ENCODE data around the gene SETD2.

The SETD2 gene

DNA sequence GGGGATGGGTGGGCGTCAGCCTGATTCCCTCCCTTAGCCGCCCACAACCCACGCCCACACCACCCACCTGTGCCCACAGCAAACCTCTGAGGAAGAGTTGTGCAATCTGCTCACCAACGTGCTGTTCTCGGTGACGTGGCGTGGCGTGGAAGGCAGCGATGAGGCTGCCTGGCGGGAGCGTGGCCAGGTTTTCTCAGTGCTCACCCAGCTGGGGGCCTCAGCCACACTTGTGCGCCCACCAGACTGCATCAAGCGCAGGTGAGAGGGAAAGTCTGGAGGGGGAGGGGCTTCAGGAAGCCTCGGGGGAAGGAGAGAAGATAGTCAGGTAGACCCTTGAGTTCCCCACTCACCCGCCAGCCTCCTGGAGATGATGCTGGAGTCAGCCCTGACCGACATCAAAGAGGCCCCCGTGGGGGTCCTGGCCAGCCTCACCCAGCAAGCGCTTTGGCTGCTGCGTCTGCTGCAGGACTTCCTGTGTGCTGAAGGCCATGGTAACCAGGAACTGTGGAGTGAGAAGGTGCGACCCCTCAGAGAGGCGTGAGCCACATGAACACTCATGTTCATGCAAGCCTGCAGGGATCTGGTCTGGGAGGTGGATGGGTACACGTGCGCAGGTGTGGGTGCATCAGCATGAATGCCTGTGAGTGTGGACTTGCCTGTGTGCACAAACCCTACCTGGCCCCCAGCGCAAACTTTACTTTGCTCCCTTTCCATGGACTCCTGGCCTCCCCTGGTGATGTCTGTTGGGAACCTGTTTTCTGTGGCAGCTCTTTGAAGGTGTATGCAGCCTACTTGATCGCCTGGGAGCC lies 162.8 kb downstream of the SETD2 start:
- Histone ChIP-seq H3K36me3 (ENCODE audit: insufficient read depth, low read length) (peaks cover 31% of the 10 kb centered on the region), H3K27me3 (ENCODE audit: control insufficient read depth in 1 of 2, insufficient read depth in 2 of 2, low read length in 2 of 2) (no peaks in the 10 kb centered on the region), H3K9me3 (ENCODE audit: low read length) (no peaks in the 10 kb centered on the region), H3K4me3 (ENCODE audit: low read depth in 1 of 2, low read length in 2 of 2) (no peak overlapping the region), H3K27ac (ENCODE audit: low read depth, low read length) (no peak overlapping the region), H3K9ac (ENCODE audit: low read length) (no peak overlapping the region), H3K4me1 (ENCODE audit: insufficient read depth, low read length) (no peaks in the 10 kb centered on the region)

- Histone ChIP-seq H3K4me1 (ENCODE audit: insufficient read depth, low read length) (no peaks in the 10 kb centered on the region), H3K27me3 (ENCODE audit: control insufficient read depth in 1 of 2, insufficient read depth in 2 of 2, low read length in 2 of 2) (no peaks in the 10 kb centered on the region), H3K9ac (ENCODE audit: low read length) (no peak overlapping the region), H3K36me3 (ENCODE audit: insufficient read depth, low read length) (peaks cover 31% of the 10 kb centered on the region), H3K4me3 (ENCODE audit: low read depth in 1 of 2, low read length in 2 of 2) (no peak overlapping the region), H3K9me3 (ENCODE audit: low read length) (no peaks in the 10 kb centered on the region), H3K27ac (ENCODE audit: low read depth, low read length) (no peak overlapping the region)
Measured at GRCh38 chr3:47000198-47000815, 163.6 kb downstream of the SETD2 start.

GRCh38 chr3:46999516-47000197 lies 164.3 kb downstream of the SETD2 start:
- no peaks in the 10 kb centered on the region for H3K27me3 ChIP-seq (ENCODE audit: control insufficient read depth in 1 of 2, insufficient read depth in 2 of 2, low read length in 2 of 2)
- H3K4me3 ChIP-seq (ENCODE audit: low read depth in 1 of 2, low read length in 2 of 2): no peak overlapping the region
- no peak overlapping the region for H3K27ac ChIP-seq (ENCODE audit: low read depth, low read length)
- no peak overlapping the region for H3K9ac ChIP-seq (ENCODE audit: low read length)
- no peaks in the 10 kb centered on the region for H3K4me1 ChIP-seq (ENCODE audit: insufficient read depth, low read length)
- peaks cover 31% of the 10 kb centered on the region for H3K36me3 ChIP-seq (ENCODE audit: insufficient read depth, low read length)
- H3K9me3 ChIP-seq (ENCODE audit: low read length): no peaks in the 10 kb centered on the region

GRCh38 chr3:46998852-46999515 lies 164.9 kb downstream of the SETD2 start:
- Histone ChIP-seq H3K36me3 (ENCODE audit: insufficient read depth, low read length) (peaks cover 24% of the 10 kb centered on the region), H3K27me3 (ENCODE audit: control insufficient read depth in 1 of 2, insufficient read depth in 2 of 2, low read length in 2 of 2) (no peaks in the 10 kb centered on the region), H3K4me1 (ENCODE audit: insufficient read depth, low read length) (no peaks in the 10 kb centered on the region)

DNA sequence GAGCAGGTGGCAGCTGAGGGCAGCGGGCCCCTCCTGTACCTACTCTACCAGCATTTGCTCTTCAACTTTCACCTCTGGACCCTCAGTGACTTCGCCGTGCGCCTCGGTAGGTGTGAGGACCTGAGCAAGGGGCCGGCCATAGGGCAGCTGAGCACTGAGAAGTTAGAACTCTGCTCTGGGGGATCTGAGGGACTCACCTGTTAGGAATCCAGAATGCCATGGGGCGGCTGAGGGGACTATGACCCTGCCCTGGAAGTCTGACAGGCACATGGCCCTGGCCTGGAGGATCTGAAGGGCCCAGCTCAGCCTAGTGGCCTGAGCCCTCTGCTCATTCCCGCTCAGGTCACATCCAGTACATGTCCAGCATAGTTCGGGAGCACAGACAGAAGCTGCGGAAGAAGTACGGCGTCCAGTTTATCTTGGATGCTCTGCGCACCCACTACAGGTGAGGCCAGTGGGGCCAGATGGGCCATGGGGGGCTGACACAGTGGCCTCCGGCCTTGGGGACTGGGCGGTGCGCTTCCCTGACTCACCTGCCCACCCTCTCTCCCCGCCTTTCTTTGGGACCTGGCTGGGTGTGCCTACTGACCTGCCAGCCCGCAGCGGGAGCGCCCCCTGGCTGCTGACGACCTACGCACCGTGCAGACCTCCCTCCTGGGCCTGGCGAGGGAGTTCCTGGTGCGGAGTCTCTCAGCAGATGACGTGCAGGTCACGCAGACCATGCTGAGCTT lies 165.6 kb downstream of the SETD2 start:
- Histone ChIP-seq H3K27me3 (ENCODE audit: control insufficient read depth in 1 of 2, insufficient read depth in 2 of 2, low read length in 2 of 2) (no peaks in the 10 kb centered on the region), H3K9me3 (ENCODE audit: low read length) (no peaks in the 10 kb centered on the region), H3K27ac (ENCODE audit: low read depth, low read length) (no peak overlapping the region), H3K9ac (ENCODE audit: low read length) (no peak overlapping the region), H3K4me3 (ENCODE audit: low read depth in 1 of 2, low read length in 2 of 2) (no peak overlapping the region), H3K36me3 (ENCODE audit: insufficient read depth, low read length) (peaks cover 17% of the 10 kb centered on the region), H3K4me1 (ENCODE audit: insufficient read depth, low read length) (no peaks in the 10 kb centered on the region)

More at GRCh38 chr3:46998852-46999515, 164.9 kb downstream of the SETD2 start:
- no peaks in the 10 kb centered on the region for H3K9me3 ChIP-seq (ENCODE audit: low read length)
- no peak overlapping the region for H3K27ac ChIP-seq (ENCODE audit: low read depth, low read length)
- no peak overlapping the region for H3K9ac ChIP-seq (ENCODE audit: low read length)
- no peak overlapping the region for H3K4me3 ChIP-seq (ENCODE audit: low read depth in 1 of 2, low read length in 2 of 2)

DNA sequence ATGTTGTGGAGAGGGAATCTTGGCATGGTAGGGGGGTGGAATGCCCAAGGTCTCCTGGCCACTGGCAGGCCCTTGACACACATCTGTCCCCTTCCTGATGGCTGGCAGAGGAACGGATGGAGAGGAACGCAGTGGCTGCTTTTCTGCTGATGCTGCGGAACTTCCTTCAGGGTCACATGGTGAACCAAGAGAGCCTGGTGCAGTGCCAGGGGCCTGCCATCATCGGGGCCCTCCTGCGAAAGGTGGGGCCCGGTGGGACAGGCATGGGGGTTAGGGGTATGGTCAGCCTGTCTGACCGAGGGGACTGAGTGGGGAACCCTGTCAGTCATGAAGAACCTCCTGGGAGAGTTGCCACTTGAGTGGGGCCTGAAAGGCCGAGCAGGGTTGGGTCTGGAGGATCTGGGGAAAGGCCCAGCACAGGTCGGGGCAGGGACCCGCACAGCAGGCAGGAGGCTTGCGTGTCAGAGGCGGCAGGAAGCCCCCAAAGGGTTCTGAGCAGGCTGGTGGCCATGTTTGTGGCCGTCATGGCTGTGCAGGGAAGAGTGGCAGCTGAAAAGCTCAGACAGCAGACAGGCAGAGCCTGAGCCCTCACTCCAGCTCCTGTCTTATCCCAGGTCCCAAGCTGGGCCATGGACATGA lies 166.3 kb downstream of the SETD2 start:
- no peak overlapping the region for H3K4me3 ChIP-seq (ENCODE audit: low read depth in 1 of 2, low read length in 2 of 2)
- H3K9me3 ChIP-seq (ENCODE audit: low read length): no peaks in the 10 kb centered on the region
- H3K9ac ChIP-seq (ENCODE audit: low read length): no peak overlapping the region
- peaks cover 10% of the 10 kb centered on the region for H3K36me3 ChIP-seq (ENCODE audit: insufficient read depth, low read length)
- H3K27ac ChIP-seq (ENCODE audit: low read depth, low read length): no peak overlapping the region
- no peaks in the 10 kb centered on the region for H3K4me1 ChIP-seq (ENCODE audit: insufficient read depth, low read length)
- H3K27me3 ChIP-seq (ENCODE audit: control insufficient read depth in 1 of 2, insufficient read depth in 2 of 2, low read length in 2 of 2): no peaks in the 10 kb centered on the region

- Histone ChIP-seq H3K4me1 (ENCODE audit: insufficient read depth, low read length) (no peaks in the 10 kb centered on the region), H3K4me3 (ENCODE audit: low read depth in 1 of 2, low read length in 2 of 2) (no peak overlapping the region), H3K27me3 (ENCODE audit: control insufficient read depth in 1 of 2, insufficient read depth in 2 of 2, low read length in 2 of 2) (no peaks in the 10 kb centered on the region), H3K36me3 (ENCODE audit: insufficient read depth, low read length) (peaks cover 9% of the 10 kb centered on the region), H3K27ac (ENCODE audit: low read depth, low read length) (no peak overlapping the region), H3K9me3 (ENCODE audit: low read length) (no peaks in the 10 kb centered on the region), H3K9ac (ENCODE audit: low read length) (no peak overlapping the region)
Measured at GRCh38 chr3:46996689-46997452, 167.0 kb downstream of the SETD2 start.

DNA sequence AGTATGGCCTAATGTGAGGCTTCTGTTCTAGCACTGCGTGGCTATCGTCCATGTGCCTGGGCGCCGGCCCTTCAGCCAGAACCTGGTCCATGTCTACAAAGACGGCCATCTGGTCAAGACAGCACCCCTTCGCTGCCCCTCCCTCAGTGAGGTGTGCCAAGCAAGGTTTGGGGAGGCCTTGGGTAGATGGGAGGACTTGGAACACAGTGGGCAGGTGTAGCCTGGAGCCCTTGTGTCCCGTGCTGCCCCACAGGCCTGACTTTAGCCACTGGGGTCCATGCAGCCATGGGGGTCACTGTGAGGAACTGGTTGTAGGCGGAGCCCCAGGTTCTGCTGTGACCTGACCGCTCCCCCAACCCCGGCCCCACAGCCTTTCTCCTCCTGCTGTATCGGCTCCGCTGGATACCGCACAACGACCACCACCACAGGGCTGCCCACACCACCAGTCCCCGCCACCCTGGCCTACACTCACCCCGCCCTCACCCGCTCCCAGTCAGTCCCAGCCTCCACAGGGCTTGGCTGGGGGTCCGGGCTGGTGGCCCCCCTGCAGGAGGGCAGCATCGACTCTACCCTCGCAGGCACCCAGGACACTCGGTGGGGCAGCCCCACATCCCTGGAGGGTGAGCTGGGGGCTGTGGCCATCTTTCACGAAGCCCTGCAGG lies 167.9 kb downstream of the SETD2 start:
- peaks cover 9% of the 10 kb centered on the region for H3K36me3 ChIP-seq (ENCODE audit: insufficient read depth, low read length)
- no peaks in the 10 kb centered on the region for H3K9me3 ChIP-seq (ENCODE audit: low read length)
- no peak overlapping the region for H3K27ac ChIP-seq (ENCODE audit: low read depth, low read length)
- no peaks in the 10 kb centered on the region for H3K27me3 ChIP-seq (ENCODE audit: control insufficient read depth in 1 of 2, insufficient read depth in 2 of 2, low read length in 2 of 2)
- H3K4me1 ChIP-seq (ENCODE audit: insufficient read depth, low read length): no peaks in the 10 kb centered on the region
- H3K9ac ChIP-seq (ENCODE audit: low read length): no peak overlapping the region
- no peak overlapping the region for H3K4me3 ChIP-seq (ENCODE audit: low read depth in 1 of 2, low read length in 2 of 2)

- H3K27ac ChIP-seq (ENCODE audit: low read depth, low read length): no peak overlapping the region
- no peak overlapping the region for H3K4me3 ChIP-seq (ENCODE audit: low read depth in 1 of 2, low read length in 2 of 2)
- no peaks in the 10 kb centered on the region for H3K9me3 ChIP-seq (ENCODE audit: low read length)
- H3K4me1 ChIP-seq (ENCODE audit: insufficient read depth, low read length): no peaks in the 10 kb centered on the region
- peaks cover 3% of the 10 kb centered on the region for H3K36me3 ChIP-seq (ENCODE audit: insufficient read depth, low read length)
- H3K9ac ChIP-seq (ENCODE audit: low read length): no peak overlapping the region
- no peaks in the 10 kb centered on the region for H3K27me3 ChIP-seq (ENCODE audit: control insufficient read depth in 1 of 2, insufficient read depth in 2 of 2, low read length in 2 of 2)
Measured at GRCh38 chr3:46994801-46995731, 168.8 kb downstream of the SETD2 start.

All from muscle layer of colon (tissue), 2 donors.